Astrocyte of the spinal cord (primary cell): Measurements from ENCODE around the gene FNBP1L.
A peak's percentile ranks its signal among the peaks of the same experiment; 100 is the strongest.
"Not testable (repeated sequence)": the region's sequence is repeated elsewhere in the genome, so short reads cannot be mapped to it uniquely, and the experiment has no call there.

Experiments
- DNase-seq: peaks from one replicate; pipeline ENCODE4 v3.0.0; 2011; ENCODE audit warnings: low read depth, low spot score
- H3K4me3 ChIP-seq: 2 replicates; pipeline ENCODE4 v1.5.1; 2011; ENCODE audit warnings: low read depth, mild to moderate bottlenecking, low read length, moderate library complexity
- CTCF ChIP-seq: IDR thresholded peaks from 2 replicates; pipeline ENCODE4 v1.5.1; 2012; ENCODE audit warnings: low read depth, mild to moderate bottlenecking, low read length, inconsistent platforms
- in situ Hi-C: cut with HindIII; loops from 2 replicates; pipeline ENCODE4 v1.10.0; 2017; ENCODE audit warnings: low sequenced_read_pairs

The FNBP1L gene

GRCh38 chr1:93541045-93541444 is 93.1 kb downstream of the FNBP1L start:
- in situ Hi-C loops = no loop called here
- TF ChIP-seq CTCF = no peak
- no peak for DNase-seq
- H3K4me3 ChIP-seq = no peak overlapping the region

GRCh38 chr1:93542398-93542797 is 94.5 kb downstream of the FNBP1L start:
- TF ChIP-seq CTCF = no peak
- no peak for DNase-seq
- in situ Hi-C loops = no loop called here
- no peak overlapping the region for H3K4me3 ChIP-seq

DNA sequence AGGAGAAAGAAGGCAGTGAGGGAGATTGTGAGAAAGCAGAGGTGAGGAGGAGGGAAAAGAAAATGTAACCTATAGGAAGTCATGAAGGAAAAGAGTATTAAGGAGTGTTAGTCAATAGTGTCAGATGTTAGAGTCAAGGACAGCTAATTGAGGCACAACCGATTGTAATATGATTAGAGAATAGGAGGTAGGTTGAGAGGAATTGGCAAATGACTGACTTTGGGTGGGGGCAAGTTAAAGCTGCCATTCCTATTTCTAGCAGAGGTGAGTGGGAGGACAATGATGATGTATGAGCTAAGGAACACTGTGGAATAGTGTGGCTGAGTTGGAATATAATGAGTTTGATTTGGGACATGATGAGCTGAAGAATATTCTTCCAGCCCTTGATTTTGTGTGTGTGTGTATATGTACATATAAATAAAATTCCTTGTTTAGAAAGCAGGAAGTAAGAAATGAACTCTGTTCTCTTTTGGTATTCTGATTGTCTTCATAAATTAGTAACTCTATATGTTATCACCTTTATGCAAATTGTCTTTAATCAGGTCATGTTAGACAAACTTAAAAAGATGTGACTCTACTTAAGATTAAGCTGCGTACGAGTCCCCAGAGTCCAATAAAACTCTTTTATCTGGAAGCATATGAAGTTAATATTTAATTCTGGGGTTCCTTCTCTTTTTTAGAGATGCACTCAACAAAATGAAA is 98.4 kb downstream of the FNBP1L start:
- in situ Hi-C loops = no loop called here
- TF ChIP-seq CTCF = no peak
- H3K4me3 ChIP-seq = no peak overlapping the region
- DNase-seq = no peak

GRCh38 chr1:93549131-93549530 is 101.2 kb downstream of the FNBP1L start:
- H3K4me3 ChIP-seq = no peak overlapping the region
- DNase-seq = no peak
- in situ Hi-C loops = no loop called here
- TF ChIP-seq CTCF = no peak

- no peak for TF ChIP-seq CTCF
- in situ Hi-C loops = no loop called here
- DNase-seq = no peak
- no peak overlapping the region for H3K4me3 ChIP-seq
Measured at GRCh38 chr1:93549811-93550210, 101.9 kb downstream of the FNBP1L start.

DNA sequence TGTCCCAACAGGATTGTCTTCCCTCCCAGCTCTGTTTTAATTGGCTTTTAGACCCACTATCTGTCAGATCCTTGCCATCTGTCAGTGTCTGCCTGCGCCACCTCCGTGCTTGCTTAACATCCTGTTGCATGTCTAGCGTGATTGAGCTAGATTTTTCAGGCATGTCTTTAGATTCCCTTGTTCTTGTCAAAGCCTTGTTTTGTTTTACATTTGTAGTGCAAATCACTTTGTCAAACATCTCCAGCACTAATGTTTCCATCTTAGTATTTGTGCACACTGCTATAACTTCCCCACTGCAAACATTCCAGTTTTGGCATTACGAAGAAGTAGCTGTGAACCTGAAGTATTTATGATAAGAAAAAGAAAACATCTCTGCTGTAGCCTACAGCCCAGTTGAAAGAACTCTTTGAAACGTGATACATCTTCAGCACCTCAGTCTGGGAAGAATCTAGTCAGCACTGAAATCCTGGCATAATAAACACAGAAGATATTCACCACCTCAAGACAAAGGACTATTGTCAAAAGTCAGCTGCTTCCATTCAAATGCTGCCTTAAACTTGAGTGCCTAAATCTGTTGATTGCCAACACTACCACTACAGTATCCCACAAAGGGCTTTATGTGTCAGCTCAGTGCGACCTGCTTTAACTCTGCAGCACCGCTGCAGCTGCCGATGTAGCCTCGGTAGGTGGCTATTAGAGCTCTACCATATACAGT is 105.0 kb downstream of the FNBP1L start:
- no peak for TF ChIP-seq CTCF
- H3K4me3 ChIP-seq = no peak overlapping the region
- in situ Hi-C loops = no loop called here
- peak; percentile 64 for DNase-seq

GRCh38 chr1:93553886-93554490 is 106.1 kb downstream of the FNBP1L start:
- H3K4me3 ChIP-seq, in situ Hi-C loops: not testable (repeated sequence)
- DNase-seq = peak; percentile 77
